K562 (cell line): ENCODE data around the gene SLC2A9. TPM values are rescaled to one million over a fixed set of nuclear protein-coding genes. Genes with fewer than 3 reads are reported as not detected.

Experiments
- CEBPB ChIP-seq: fragments of 450-650 bp; IDR thresholded peaks from 2 replicates; pipeline ENCODE4 v1.6.1; 2016; ENCODE audit warnings: missing genetic modification characterization, missing compliant biosample characterization
- DPF2 ChIP-seq: fragments of 450-650 bp; IDR thresholded peaks from 2 replicates; pipeline ENCODE4 v1.6.1; 2016
- GABPB1 ChIP-seq: sonication (generic); formaldehyde crosslinking; IDR thresholded peaks from 2 replicates; pipeline ENCODE4 v1.8.0; 2022; ENCODE audit warnings: mild to moderate bottlenecking, missing genetic modification reagents
- HDAC8 ChIP-seq: fragments of 450-650 bp; IDR thresholded peaks from 2 replicates; pipeline ENCODE4 v1.6.1; 2016; ENCODE audit warnings: mild to moderate bottlenecking, missing genetic modification characterization, moderate library complexity, missing compliant biosample characterization
- L3MBTL2 ChIP-seq: fragments of 450-650 bp; IDR thresholded peaks from 2 replicates; pipeline ENCODE4 v1.6.1; 2016; ENCODE audit warnings: mild to moderate bottlenecking, moderate library complexity
- MYC ChIP-seq, 2 experiments: fragments of 250-450 bp in 1 of 2; sonication (Bioruptor Pico) in 1 of 2; IDR thresholded peaks; 2 replicates each; pipeline versions ENCODE4 v1.5.1 to v1.6.1; 2012 to 2021; ENCODE audit warnings: low read depth in 2 of 2, borderline replicate concordance in 1 of 2, improper control_type of control experiment in 1 of 2, low read length in 1 of 2, mild to moderate bottlenecking in 1 of 2, moderate library complexity in 1 of 2
- NBN ChIP-seq: fragments of 450-650 bp; IDR thresholded peaks from 2 replicates; pipeline ENCODE4 v1.6.1; 2016; ENCODE audit warnings: low read depth, mild to moderate bottlenecking
- PYGO2 ChIP-seq: fragments of 450-650 bp; IDR thresholded peaks from 2 replicates; pipeline ENCODE4 v1.6.1; 2016; ENCODE audit warnings: mild to moderate bottlenecking, missing genetic modification characterization, moderate library complexity, missing compliant biosample characterization
- SOX6 ChIP-seq: fragments of 450-650 bp; IDR thresholded peaks from 2 replicates; pipeline ENCODE4 v1.6.1; 2014; ENCODE audit warnings: mild to moderate bottlenecking
- ZBTB17 ChIP-seq: fragments of 450-650 bp; formaldehyde crosslinking; IDR thresholded peaks from 2 replicates; pipeline ENCODE4 v1.4.0; 2020; ENCODE audit warnings: mild to moderate bottlenecking
- ZC3H8 ChIP-seq: fragments of 450-650 bp; IDR thresholded peaks from 2 replicates; pipeline ENCODE4 v1.6.1; 2017
- ZNF3 ChIP-seq: fragments of 250-450 bp; sonication (Bioruptor Pico); IDR thresholded peaks from 2 replicates; pipeline ENCODE4 v1.5.0; 2021; ENCODE audit warnings: mild to moderate bottlenecking, moderate library complexity
- polyA plus RNA-seq, 8 experiments: library from polyadenylated mRNA; depleted of rRNA in 4 of 8; stranded (reverse) in 5 of 8; unstranded in 3 of 8; fragments of >200 nt; fragmentation: Nextera tagmentation in 2 of 8; fragmentation: Illumina TruSeq in 1 of 8; extraction: Ambion mirVana in 2 of 8; extraction: Trizol in 1 of 8; gene quantifications; 2 replicates each; pipeline versions ENCODE4 v1.2.1 to v1.2.3, GENCODE V29; 2011 to 2014; ENCODE audit warnings: inconsistent platforms in 1 of 8, missing spikeins in 1 of 8
- total RNA-seq, 7 experiments: library from RNA; depleted of rRNA in 6 of 7; stranded (reverse); fragments of >200 nt in 6 of 7; fragmentation: Illumina TruSeq in 2 of 7; extraction: Trizol in 2 of 7; gene quantifications; 2 replicates each; pipeline versions ENCODE4 v1.2.1 to v1.2.3, GENCODE V29; 2011 to 2021; ENCODE audit warnings: low replicate concordance in 1 of 7
- TF ChIP-seq, protein P1 (sequence below): fragments of 450-650 bp; formaldehyde crosslinking; IDR thresholded peaks from 2 replicates; pipeline ENCODE4 v1.4.0; 2022; ENCODE audit warnings: mild to moderate bottlenecking, moderate library complexity
- TF ChIP-seq, protein P2 (sequence below): sonication (generic); formaldehyde crosslinking; IDR thresholded peaks from 2 replicates; pipeline ENCODE4 v1.8.1; 2022; ENCODE audit warnings: missing genetic modification reagents
- TF ChIP-seq, protein P3 (sequence below): fragments of 450-650 bp; IDR thresholded peaks from 2 replicates; pipeline ENCODE4 v1.6.1; 2016; ENCODE audit warnings: missing biosample characterization, missing genetic modification characterization
- TF ChIP-seq, protein P4 (sequence below), 2 experiments: IDR thresholded peaks; 2 replicates each; pipeline ENCODE4 v1.6.1; 2011; ENCODE audit warnings: borderline replicate concordance in 1 of 2, control low read depth in 1 of 2, low read depth in 1 of 2, low read length in 1 of 2, mild to moderate bottlenecking in 1 of 2, mixed read lengths in 1 of 2, moderate library complexity in 1 of 2; ENCODE audit not compliant: insufficient read depth in 1 of 2, insufficient read length in 1 of 2, poor library complexity in 1 of 2, severe bottlenecking in 1 of 2; ENCODE audit errors: extremely low read depth in 1 of 2
- TF ChIP-seq, protein P5 (sequence below): fragments of 450-650 bp; IDR thresholded peaks from one replicate; pipeline ENCODE4 v1.6.1; 2018; ENCODE audit warnings: mild to moderate bottlenecking, moderate library complexity; ENCODE audit not compliant: partially characterized antibody

Gene SLC2A9
- total and polyA plus RNA-seq, 9 of the 15 experiments (the other 6 are each of a cell fraction or from before 2014, with no cell fraction given), result 0.15 to 1.9 (median 0.76) TPM

DNA sequence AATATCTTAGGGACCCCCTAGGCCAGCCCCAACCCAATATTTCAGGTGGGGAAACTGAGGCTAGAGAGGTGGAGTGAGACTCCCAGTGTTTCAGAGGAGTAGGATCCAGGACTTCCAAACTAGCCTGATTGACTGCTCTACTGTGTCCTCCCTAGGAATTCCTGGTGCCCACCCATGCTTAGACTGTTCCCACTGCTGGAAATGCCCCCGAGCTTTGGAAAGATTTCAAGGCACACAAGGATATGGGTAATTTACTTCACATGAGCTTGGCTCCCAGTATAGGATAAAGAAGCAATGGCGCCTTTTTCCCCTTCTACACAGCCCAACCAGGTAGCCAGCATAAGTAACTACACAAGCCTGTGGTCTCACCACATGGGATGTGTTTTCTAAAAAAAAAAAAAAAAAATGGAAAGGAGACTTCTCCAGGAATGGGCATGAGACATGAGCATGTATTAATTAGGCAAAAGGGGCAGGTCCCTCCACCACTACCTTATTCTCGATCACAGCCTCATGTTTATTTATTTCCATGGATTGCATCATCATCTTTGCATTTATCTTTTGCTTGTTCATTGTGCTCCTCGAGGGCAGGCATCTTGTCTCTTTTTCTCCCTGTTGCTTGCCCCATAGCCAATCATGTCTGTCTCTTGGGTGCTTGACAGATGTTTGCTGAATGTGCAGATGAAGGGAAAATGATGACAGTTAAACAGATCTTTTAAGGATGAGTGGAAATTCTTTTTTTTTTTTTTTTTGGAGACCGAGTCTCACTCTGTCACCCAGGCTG, 173.1 kb downstream of the SLC2A9 start (continued):
- TF ChIP-seq, protein P1, sequence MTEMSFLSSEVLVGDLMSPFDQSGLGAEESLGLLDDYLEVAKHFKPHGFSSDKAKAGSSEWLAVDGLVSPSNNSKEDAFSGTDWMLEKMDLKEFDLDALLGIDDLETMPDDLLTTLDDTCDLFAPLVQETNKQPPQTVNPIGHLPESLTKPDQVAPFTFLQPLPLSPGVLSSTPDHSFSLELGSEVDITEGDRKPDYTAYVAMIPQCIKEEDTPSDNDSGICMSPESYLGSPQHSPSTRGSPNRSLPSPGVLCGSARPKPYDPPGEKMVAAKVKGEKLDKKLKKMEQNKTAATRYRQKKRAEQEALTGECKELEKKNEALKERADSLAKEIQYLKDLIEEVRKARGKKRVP (CRISPR knock-in tag), result 0 out of 2 replicates have a peak, but pooled peaks have one; percentile 67
- TF ChIP-seq CEBPB (tag) (peak; percentile 84), ZNF3 (no peak), MYC (IDR thresholded peaks at IDR 0.05; ENCODE audit: low read depth, low read length) (0 out of 2 replicates have a peak, but pooled peaks have one; percentile 28), MYC (CRISPR knock-in tag; IDR thresholded peaks at IDR 0.05; ENCODE audit: borderline replicate concordance, low read depth) (no peak), DPF2 (peak; percentile 39; the same call in 1 of the 2 replicates), NBN (no peak), SOX6 (peak; percentile 12; the same call in 1 of the 2 replicates), HDAC8 (tag) (no peak), ZC3H8 (no peak), PYGO2 (tag) (no peak), L3MBTL2 (peak; percentile 53; the same call in 1 of the 2 replicates), ZBTB17 (CRISPR knock-in tag) (no peak), GABPB1 (CRISPR knock-in tag) (no peak)
- TF ChIP-seq, protein P2, sequence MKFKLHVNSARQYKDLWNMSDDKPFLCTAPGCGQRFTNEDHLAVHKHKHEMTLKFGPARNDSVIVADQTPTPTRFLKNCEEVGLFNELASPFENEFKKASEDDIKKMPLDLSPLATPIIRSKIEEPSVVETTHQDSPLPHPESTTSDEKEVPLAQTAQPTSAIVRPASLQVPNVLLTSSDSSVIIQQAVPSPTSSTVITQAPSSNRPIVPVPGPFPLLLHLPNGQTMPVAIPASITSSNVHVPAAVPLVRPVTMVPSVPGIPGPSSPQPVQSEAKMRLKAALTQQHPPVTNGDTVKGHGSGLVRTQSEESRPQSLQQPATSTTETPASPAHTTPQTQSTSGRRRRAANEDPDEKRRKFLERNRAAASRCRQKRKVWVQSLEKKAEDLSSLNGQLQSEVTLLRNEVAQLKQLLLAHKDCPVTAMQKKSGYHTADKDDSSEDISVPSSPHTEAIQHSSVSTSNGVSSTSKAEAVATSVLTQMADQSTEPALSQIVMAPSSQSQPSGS (CRISPR knock-in tag), result no peak
- TF ChIP-seq, protein P3, sequence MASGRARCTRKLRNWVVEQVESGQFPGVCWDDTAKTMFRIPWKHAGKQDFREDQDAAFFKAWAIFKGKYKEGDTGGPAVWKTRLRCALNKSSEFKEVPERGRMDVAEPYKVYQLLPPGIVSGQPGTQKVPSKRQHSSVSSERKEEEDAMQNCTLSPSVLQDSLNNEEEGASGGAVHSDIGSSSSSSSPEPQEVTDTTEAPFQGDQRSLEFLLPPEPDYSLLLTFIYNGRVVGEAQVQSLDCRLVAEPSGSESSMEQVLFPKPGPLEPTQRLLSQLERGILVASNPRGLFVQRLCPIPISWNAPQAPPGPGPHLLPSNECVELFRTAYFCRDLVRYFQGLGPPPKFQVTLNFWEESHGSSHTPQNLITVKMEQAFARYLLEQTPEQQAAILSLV (tag), result peak; percentile 92
- TF ChIP-seq, protein P4, sequence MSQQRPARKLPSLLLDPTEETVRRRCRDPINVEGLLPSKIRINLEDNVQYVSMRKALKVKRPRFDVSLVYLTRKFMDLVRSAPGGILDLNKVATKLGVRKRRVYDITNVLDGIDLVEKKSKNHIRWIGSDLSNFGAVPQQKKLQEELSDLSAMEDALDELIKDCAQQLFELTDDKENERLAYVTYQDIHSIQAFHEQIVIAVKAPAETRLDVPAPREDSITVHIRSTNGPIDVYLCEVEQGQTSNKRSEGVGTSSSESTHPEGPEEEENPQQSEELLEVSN (IDR thresholded peaks at IDR 0.05; ENCODE audit: borderline replicate concordance in 1 of 2, extremely low read depth in 1 of 2, insufficient read depth in 1 of 2, insufficient read length in 1 of 2, low read depth in 1 of 2, low read length in 1 of 2, poor library complexity in 1 of 2, severe bottlenecking in 1 of 2), result no peak
- TF ChIP-seq, protein P5, sequence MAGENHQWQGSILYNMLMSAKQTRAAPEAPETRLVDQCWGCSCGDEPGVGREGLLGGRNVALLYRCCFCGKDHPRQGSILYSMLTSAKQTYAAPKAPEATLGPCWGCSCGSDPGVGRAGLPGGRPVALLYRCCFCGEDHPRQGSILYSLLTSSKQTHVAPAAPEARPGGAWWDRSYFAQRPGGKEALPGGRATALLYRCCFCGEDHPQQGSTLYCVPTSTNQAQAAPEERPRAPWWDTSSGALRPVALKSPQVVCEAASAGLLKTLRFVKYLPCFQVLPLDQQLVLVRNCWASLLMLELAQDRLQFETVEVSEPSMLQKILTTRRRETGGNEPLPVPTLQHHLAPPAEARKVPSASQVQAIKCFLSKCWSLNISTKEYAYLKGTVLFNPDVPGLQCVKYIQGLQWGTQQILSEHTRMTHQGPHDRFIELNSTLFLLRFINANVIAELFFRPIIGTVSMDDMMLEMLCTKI, result no peak
